Prostate gland (tissue), 2 donors: ENCODE measurements around the gene RIC8A. TPM values are rescaled to one million over a fixed set of nuclear protein-coding genes. Genes with fewer than 3 reads are reported as not detected.
A peak's percentile ranks its signal among the peaks of the same experiment; 100 is the strongest.

ENCODE experiments used
- DNase-seq: peaks from one replicate; pipeline ENCODE4 v3.0.0-alpha.2; 2019; ENCODE audit warnings: low spot score
- H3K27ac ChIP-seq, 2 donors: fragments of 200-600 bp; sonication (generic); 2 replicates each; pipeline ENCODE4 v1.5.1; 2017 to 2019
- H3K27me3 ChIP-seq: fragments of 200-600 bp; sonication (generic); replicated peaks from 2 replicates; pipeline ENCODE4 v1.5.1; 2019; ENCODE audit not compliant: insufficient read depth
- H3K36me3 ChIP-seq, 2 donors: fragments of 200-600 bp; sonication (generic); 1 replicate in 1 of 2; 2 replicates in 1 of 2; pipeline versions ENCODE4 v1.5.1 to v1.8.1; 2017 to 2019
- H3K4me1 ChIP-seq: fragments of 200-600 bp; sonication (generic); replicated peaks from 2 replicates; pipeline ENCODE4 v1.5.1; 2019
- H3K4me3 ChIP-seq, 2 donors: fragments of 200-600 bp; sonication (generic); 2 replicates each; pipeline ENCODE4 v1.5.1; 2017 to 2019
- H3K9me3 ChIP-seq: fragments of 200-600 bp; sonication (generic); 2 replicates; pipeline ENCODE4 v1.5.1; 2017
- CTCF ChIP-seq, 4 experiments: fragments of 200-600 bp in 2 of 4; fragments of 450-650 bp in 2 of 4; sonication (generic) in 2 of 4; IDR thresholded peaks; 1 replicate in 3 of 4; 2 replicates in 1 of 4; pipeline ENCODE4 v1.5.1; 2016 to 2019; ENCODE audit warnings: antibody characterized with exemption in 4 of 4, mild to moderate bottlenecking in 2 of 4, moderate library complexity in 2 of 4
- POLR2A ChIP-seq: fragments of 450-650 bp; IDR thresholded peaks from one replicate; pipeline ENCODE4 v1.6.1; 2016; ENCODE audit warnings: antibody characterized with exemption, mild to moderate bottlenecking
- POLR2AphosphoS5 ChIP-seq: sonication (generic); formaldehyde crosslinking; IDR thresholded peaks from one replicate; pipeline ENCODE4 v1.6.1; 2017; ENCODE audit warnings: antibody characterized with exemption
- WGBS: methylation state at CpG from one replicate; pipeline ENCODE4 v1.1.5; 2018; 5-methylcytosine and 5-hydroxymethylcytosine counted together
- intact Hi-C: fragments of 100-400 bp; cut with DNase I; formaldehyde crosslinking; loops from one replicate; pipeline ENCODE4 v1.14.2; 2022
- total RNA-seq, 2 donors: library from RNA; depleted of rRNA; stranded (reverse); fragments of >200 nt; gene quantifications; one replicate each; pipeline ENCODE4 v1.1.0, GENCODE V29; 2016

The RIC8A gene
- total RNA-seq, 2 donors from 2014 or later: 82.3 to 114 TPM

- no peak for DNase-seq
- Histone ChIP-seq H3K9me3 (no peaks in the 10 kb centered on the region), H3K27ac (no peak overlapping the region), H3K4me3 (no peak overlapping the region), H3K36me3 (peaks cover 7 to 16% of the 10 kb centered on the region in 2 donors), H3K27me3 (no peaks in the 10 kb centered on the region), H3K4me1 (peaks cover 8% of the 10 kb centered on the region)
- 94% methylated on average over 2 of the region's 2 CpGs for WGBS
- intact Hi-C loops: no loop called here
- TF ChIP-seq POLR2AphosphoS5: no peak
- no peak for TF ChIP-seq CTCF (IDR thresholded peaks at IDR 0.05)
- no peak for TF ChIP-seq POLR2A
These were observed 36.9 kb downstream of the RIC8A start for GRCh38 chr11:244376-244775.

- no peak for TF ChIP-seq POLR2AphosphoS5
- no peak for TF ChIP-seq CTCF (IDR thresholded peaks at IDR 0.05)
- TF ChIP-seq POLR2A: no peak
- Histone ChIP-seq H3K4me3 (no peak overlapping the region), H3K36me3 (peaks cover 7 to 16% of the 10 kb centered on the region in 2 donors), H3K27me3 (no peaks in the 10 kb centered on the region), H3K9me3 (no peaks in the 10 kb centered on the region), H3K4me1 (no peaks in the 10 kb centered on the region), H3K27ac (no peak overlapping the region)
- WGBS: 89% methylated on average over 8 of the region's 8 CpGs
- intact Hi-C loops: no loop called here
- DNase-seq: no peak
These were observed 41.6 kb downstream of the RIC8A start for GRCh38 chr11:249062-249461.

GRCh38 chr11:250274-250673 is 42.8 kb downstream of the RIC8A start:
- 79% methylated on average over 5 of the region's 5 CpGs for WGBS
- Histone ChIP-seq H3K9me3 (no peaks in the 10 kb centered on the region), H3K4me3 (no peak overlapping the region), H3K27me3 (no peaks in the 10 kb centered on the region), H3K27ac (no peak overlapping the region), H3K36me3 (peaks cover 7 to 12% of the 10 kb centered on the region in 2 donors), H3K4me1 (no peaks in the 10 kb centered on the region)
- TF ChIP-seq POLR2AphosphoS5 (no peak), CTCF (IDR thresholded peaks at IDR 0.05) (no peak), POLR2A (no peak)
- no peak for DNase-seq
- intact Hi-C loops: no loop called here

GRCh38 chr11:250740-251299 is 43.3 kb downstream of the RIC8A start:
- Histone ChIP-seq H3K36me3 (peaks cover 7 to 12% of the 10 kb centered on the region in 2 donors), H3K27me3 (no peaks in the 10 kb centered on the region), H3K4me1 (no peaks in the 10 kb centered on the region), H3K27ac (no peak overlapping the region), H3K9me3 (no peaks in the 10 kb centered on the region), H3K4me3 (no peak overlapping the region)
- TF ChIP-seq POLR2A (no peak), POLR2AphosphoS5 (no peak), CTCF (IDR thresholded peaks at IDR 0.05) (peak in 3 of 4 experiments; percentile 39 to 52 (median 47))
- 80% methylated on average over 10 of the region's 10 CpGs for WGBS
- intact Hi-C loops: no loop called here
- DNase-seq: peak; percentile 29

GRCh38 chr11:251550-251949 is 44.0 kb downstream of the RIC8A start:
- Histone ChIP-seq H3K36me3 (peaks cover 7 to 12% of the 10 kb centered on the region in 2 donors), H3K27me3 (no peaks in the 10 kb centered on the region), H3K9me3 (no peaks in the 10 kb centered on the region), H3K4me1 (no peaks in the 10 kb centered on the region), H3K4me3 (no peak overlapping the region), H3K27ac (no peak overlapping the region)
- TF ChIP-seq POLR2AphosphoS5 (no peak), POLR2A (no peak), CTCF (IDR thresholded peaks at IDR 0.05) (no peak)
- 72% methylated on average over 10 of the region's 10 CpGs for WGBS
- intact Hi-C loops: no loop called here
- no peak for DNase-seq
